Sigmoid colon (tissue), 7 donors: ENCODE results near the gene IGSF10. TPM values are rescaled to one million over a fixed set of nuclear protein-coding genes. Genes with fewer than 3 reads are reported as not detected.
A peak's percentile ranks its signal among the peaks of the same experiment; 100 is the strongest.

ENCODE experiments used
- DNase-seq: peaks from one replicate; pipeline ENCODE4 v3.0.0-alpha.2; 2019
- H3K27ac ChIP-seq, 4 donors: fragments of 200-600 bp; sonication (generic); one replicate each; pipeline ENCODE4 v1.5.1; 2016 to 2019; ENCODE audit warnings: mild to moderate bottlenecking in 1 of 4
- H3K27me3 ChIP-seq, 3 donors: fragments of 200-600 bp; sonication (generic); one replicate each; pipeline ENCODE4 v1.5.1; 2019; ENCODE audit warnings: mild to moderate bottlenecking in 1 of 3
- H3K36me3 ChIP-seq, 4 donors: fragments of 200-600 bp; sonication (generic); one replicate each; pipeline ENCODE4 v1.5.1; 2016 to 2019
- H3K4me1 ChIP-seq, 4 donors: fragments of 200-600 bp; sonication (generic); one replicate each; pipeline ENCODE4 v1.5.1; 2017 to 2019
- H3K4me3 ChIP-seq, 4 donors: fragments of 200-600 bp; sonication (generic); one replicate each; pipeline ENCODE4 v1.5.1; 2017 to 2019; ENCODE audit warnings: mild to moderate bottlenecking in 2 of 4, moderate library complexity in 1 of 4
- H3K9me3 ChIP-seq, 4 donors: fragments of 200-600 bp in 3 of 4; sonication (generic) in 3 of 4; one replicate each; pipeline versions ENCODE4 v1.5.1 to v1.6.1; 2013 to 2019
- CTCF ChIP-seq, 4 experiments: fragments of 450-650 bp in 3 of 4; fragments of 200-600 bp in 1 of 4; IDR thresholded peaks; one replicate each; pipeline ENCODE4 v1.5.1; 2016 to 2019; ENCODE audit warnings: antibody characterized with exemption in 4 of 4, mild to moderate bottlenecking in 3 of 4, moderate library complexity in 2 of 4
- EP300 ChIP-seq, 4 donors: sonication (generic); formaldehyde crosslinking; IDR thresholded peaks; one replicate each; pipeline ENCODE4 v1.6.1; 2017; ENCODE audit warnings: antibody characterized with exemption in 4 of 4
- POLR2A ChIP-seq, 2 donors: fragments of 450-650 bp; IDR thresholded peaks; one replicate each; pipeline ENCODE4 v1.6.1; 2016; ENCODE audit warnings: antibody characterized with exemption in 2 of 2, mild to moderate bottlenecking in 2 of 2, moderate library complexity in 2 of 2
- POLR2AphosphoS5 ChIP-seq, 4 donors: sonication (generic); formaldehyde crosslinking; IDR thresholded peaks; one replicate each; pipeline ENCODE4 v1.6.1; 2017; ENCODE audit warnings: antibody characterized with exemption in 4 of 4
- WGBS, 2 donors: extraction: QIAGEN DNeasy Blood & Tissue Kit; methylation state at CpG; one replicate each; pipeline ENCODE4 v1.1.7; 2013; 5-methylcytosine and 5-hydroxymethylcytosine counted together
- intact Hi-C: fragments of 100-400 bp; cut with DNase I; formaldehyde crosslinking; loops from one replicate; pipeline ENCODE4 v1.15.1; 2023
- polyA plus RNA-seq, 3 donors: library from polyadenylated mRNA; stranded (reverse); fragments of 200-250 nt; gene quantifications; one replicate each; pipeline ENCODE4 v1.2.3, GENCODE V29; 2013
- total RNA-seq, 4 donors: library from RNA; depleted of rRNA; stranded (reverse); fragments of >200 nt; gene quantifications; one replicate each; pipeline ENCODE4 v1.1.0, GENCODE V29; 2016
- donor health status: healthy with polysubstance abuse.
- donor health status: Bipolar disorder and iron deficiency.
- donor health status: healthy.

IGSF10 gene
- total and polyA plus RNA-seq, 7 donors = 0.41 to 7.2 (median 0.70) TPM

- no peaks in the 10 kb centered on the region for H3K4me1 ChIP-seq
- 87% methylated on average over 7 of the region's 7 CpGs for WGBS, 2 donors
These were observed 17.3 kb downstream of the IGSF10 start for GRCh38 chr3:151443583-151443982.

GRCh38 chr3:151440940-151441339 is 19.9 kb downstream of the IGSF10 start:
- H3K9me3 ChIP-seq = no peaks in the 10 kb centered on the region
- no peaks in the 10 kb centered on the region for H3K4me1 ChIP-seq
- H3K4me3 ChIP-seq = no peak overlapping the region
- H3K36me3 ChIP-seq = no peaks in the 10 kb centered on the region
- no peak for DNase-seq
- intact Hi-C loops = no loop called here
- H3K27ac ChIP-seq = no peak overlapping the region
- WGBS, 2 donors = 93 to 96% methylated on average over 1 of the region's 1 CpG
- no peaks in the 10 kb centered on the region for H3K27me3 ChIP-seq
- TF ChIP-seq CTCF (IDR thresholded peaks at IDR 0.05) (no peak), POLR2AphosphoS5 (IDR thresholded peaks at IDR 0.05) (no peak), POLR2A (IDR thresholded peaks at IDR 0.05) (no peak), EP300 (IDR thresholded peaks at IDR 0.05) (no peak)

More at GRCh38 chr3:151443583-151443982, 17.3 kb downstream of the IGSF10 start:
- H3K27ac ChIP-seq = no peak overlapping the region
- no peak overlapping the region for H3K4me3 ChIP-seq
- TF ChIP-seq CTCF (IDR thresholded peaks at IDR 0.05) (no peak), POLR2A (IDR thresholded peaks at IDR 0.05) (no peak), POLR2AphosphoS5 (IDR thresholded peaks at IDR 0.05) (no peak), EP300 (IDR thresholded peaks at IDR 0.05) (no peak)
- no peaks in the 10 kb centered on the region for H3K27me3 ChIP-seq
- intact Hi-C loops = no loop called here
- H3K9me3 ChIP-seq = no peaks in the 10 kb centered on the region
- no peaks in the 10 kb centered on the region for H3K36me3 ChIP-seq
- DNase-seq = no peak

- no peaks in the 10 kb centered on the region for H3K9me3 ChIP-seq
- no peak overlapping the region for H3K27ac ChIP-seq
- no peak for DNase-seq
- H3K4me1 ChIP-seq = no peaks in the 10 kb centered on the region
- no peak overlapping the region for H3K4me3 ChIP-seq
- TF ChIP-seq POLR2AphosphoS5 (IDR thresholded peaks at IDR 0.05) = no peak
- peak; percentile 75 to 81 (median 80) for TF ChIP-seq CTCF (IDR thresholded peaks at IDR 0.05)
- no peaks in the 10 kb centered on the region for H3K36me3 ChIP-seq
- 12 to 42% methylated on average over 3 of the region's 3 CpGs for WGBS, 2 donors
- intact Hi-C loops = loop anchor here (1.0 to 5.0 kb wide), 2 partner anchors 400 to 478 kb away; no protein-coding TSS in a partner anchor
- H3K27me3 ChIP-seq = no peaks in the 10 kb centered on the region
These were observed 21.2 kb downstream of the IGSF10 start for GRCh38 chr3:151439652-151440125.

- Histone ChIP-seq H3K27ac (no peak overlapping the region), H3K9me3 (no peaks in the 10 kb centered on the region), H3K4me3 (no peak overlapping the region), H3K27me3 (no peaks in the 10 kb centered on the region), H3K36me3 (no peaks in the 10 kb centered on the region), H3K4me1 (no peaks in the 10 kb centered on the region)
- DNase-seq = no peak
- intact Hi-C loops = loop anchor here (5.0 kb wide), 1 partner anchor 479 kb away; no protein-coding TSS in a partner anchor
- WGBS, 2 donors = 92 to 93% methylated on average over 6 of the region's 6 CpGs
- no peak for TF ChIP-seq CTCF (IDR thresholded peaks at IDR 0.05)
- no peak for TF ChIP-seq POLR2AphosphoS5 (IDR thresholded peaks at IDR 0.05)
- TF ChIP-seq POLR2A (IDR thresholded peaks at IDR 0.05) = no peak
- TF ChIP-seq EP300 (IDR thresholded peaks at IDR 0.05) = no peak
These were observed 23.0 kb downstream of the IGSF10 start for GRCh38 chr3:151437906-151438305.
